B cell (primary cell): ENCODE data around the gene NFIB. TPM values are rescaled to one million over a fixed set of nuclear protein-coding genes. Genes with fewer than 3 reads are reported as not detected.

Experiments used
- ATAC-seq: fragments of 200-7000 bp; cut with Tn5 transposase; one replicate; pipeline ENCODE4 v1.10.0; 2021; ENCODE audit warnings: low read depth, mild to moderate bottlenecking, moderate number of reproducible peaks, moderate library complexity
- CTCF ChIA-PET: fragments of 350-600 bp; sonication (Branson Sonifier 250); formaldehyde crosslinking; loops from one replicate; lab custom pipeline; 2021; ENCODE audit warnings: antibody characterized with exemption, inconsistent platforms; lab: Charles Lee
- POLR2A ChIA-PET: fragments of 350-600 bp; sonication (Branson Sonifier 250); formaldehyde crosslinking; loops from one replicate; lab custom pipeline; 2021; ENCODE audit warnings: antibody characterized with exemption; lab: Charles Lee
- DNase-seq: peaks from one replicate; pipeline ENCODE4 v3.0.0; 2013
- H2AFZ ChIP-seq: 2 replicates; pipeline ENCODE4 v1.6.1; 2012; ENCODE audit warnings: mild to moderate bottlenecking, low read depth, low read length; ENCODE audit not compliant: insufficient read depth, poor library complexity, severe bottlenecking
- H3K27ac ChIP-seq, 2 donors: 1 replicate in 1 of 2; 2 replicates in 1 of 2; pipeline ENCODE4 v1.5.1; 2012 to 2013; ENCODE audit warnings: low read length in 2 of 2, mild to moderate bottlenecking in 2 of 2, moderate library complexity in 1 of 2
- H3K27me3 ChIP-seq, 4 experiments: fragments of 200-600 bp in 1 of 4; sonication (generic) in 1 of 4; replicated peaks in 1 of 4; 1 replicate in 2 of 4; 2 replicates in 2 of 4; pipeline versions ENCODE4 v1.6.1 to v1.7.0; 2013 to 2016; ENCODE audit warnings: low read length in 3 of 4, mild to moderate bottlenecking in 2 of 4, mixed read lengths in 1 of 4, moderate library complexity in 1 of 4; ENCODE audit not compliant: insufficient read depth in 4 of 4, control insufficient read depth in 3 of 4; ENCODE audit errors: control extremely low read depth in 1 of 4
- H3K36me3 ChIP-seq, 2 experiments: replicated peaks in 1 of 2; 1 replicate in 1 of 2; 2 replicates in 1 of 2; pipeline versions ENCODE4 v1.6.1 to v1.7.1; 2013; ENCODE audit warnings: low read length in 1 of 2; ENCODE audit not compliant: insufficient read depth in 2 of 2, control insufficient read depth in 1 of 2; ENCODE audit errors: control extremely low read depth in 1 of 2, extremely low read depth in 1 of 2
- H3K4me1 ChIP-seq, 2 donors: fragments of 200-600 bp in 1 of 2; sonication (generic) in 1 of 2; 1 replicate in 1 of 2; 2 replicates in 1 of 2; pipeline versions ENCODE4 v1.5.1 to v1.6.1; 2013 to 2017; ENCODE audit warnings: low read length in 2 of 2; ENCODE audit not compliant: control insufficient read depth in 2 of 2, insufficient read depth in 2 of 2
- H3K4me2 ChIP-seq: replicated peaks from 2 replicates; pipeline ENCODE3; 2012; ENCODE audit warnings: mild to moderate bottlenecking, low read depth, low read length; ENCODE audit not compliant: poor library complexity, severe bottlenecking
- H3K4me3 ChIP-seq, 5 experiments: fragments of 200-600 bp in 1 of 5; sonication (generic) in 1 of 5; 1 replicate in 3 of 5; 2 replicates in 2 of 5; pipeline versions ENCODE4 v1.5.1 to v1.7.0; 2011 to 2016; ENCODE audit warnings: low read length in 4 of 5, mild to moderate bottlenecking in 4 of 5, low read depth in 2 of 5, control low read depth in 1 of 5, moderate library complexity in 1 of 5; ENCODE audit not compliant: insufficient read depth in 1 of 5; ENCODE audit errors: control extremely low read depth in 1 of 5, extremely low read depth in 1 of 5
- H3K79me2 ChIP-seq: fragments of 200-600 bp; sonication (generic); one replicate; pipeline ENCODE4 v1.6.0; 2016; ENCODE audit warnings: low read length; ENCODE audit not compliant: control insufficient read depth, insufficient read depth
- H3K9ac ChIP-seq: fragments of 200-600 bp; sonication (generic); 2 replicates; pipeline ENCODE4 v1.6.1; 2017; ENCODE audit warnings: mild to moderate bottlenecking, low read length, moderate library complexity
- H3K9me3 ChIP-seq, 3 donors: one replicate each; pipeline versions ENCODE4 v1.6.1 to v1.7.1; 2013; ENCODE audit warnings: low read length in 2 of 3; ENCODE audit not compliant: control insufficient read depth in 2 of 3, insufficient read depth in 1 of 3; ENCODE audit errors: control extremely low read depth in 1 of 3
- H4K20me1 ChIP-seq: 2 replicates; pipeline ENCODE4 v1.6.0; 2012; ENCODE audit warnings: mild to moderate bottlenecking, low read length; ENCODE audit not compliant: insufficient read depth, control insufficient read depth, poor library complexity, severe bottlenecking
- H3K27ac Mint-ChIP-seq: one replicate; pipeline ENCODE4 v1.8.0; 2021; ENCODE audit warnings: mixed read lengths
- H3K27me3 Mint-ChIP-seq: one replicate; pipeline ENCODE4 v1.8.0; 2021; ENCODE audit warnings: mixed read lengths
- H3K4me1 Mint-ChIP-seq: one replicate; pipeline ENCODE4 v1.8.0; 2021; ENCODE audit warnings: mixed read lengths
- H3K4me3 Mint-ChIP-seq: one replicate; pipeline ENCODE4 v1.8.0; 2021; ENCODE audit warnings: mixed read lengths
- H3K9me3 Mint-ChIP-seq: one replicate; pipeline ENCODE4 v1.8.0; 2022; ENCODE audit warnings: mixed read lengths; ENCODE audit not compliant: insufficient read depth
- EZH2 ChIP-seq: IDR thresholded peaks from 2 replicates; pipeline ENCODE4 v1.6.1; 2012; ENCODE audit warnings: borderline replicate concordance, low read depth, mild to moderate bottlenecking, moderate library complexity, low read length; ENCODE audit not compliant: insufficient read depth, poor library complexity, severe bottlenecking
- WGBS: methylation state at CpG from one replicate; pipeline ENCODE4 v1.1.5; 2013; ENCODE audit warnings: missing lambda C conversion rate; ENCODE audit not compliant: insufficient coverage; 5-methylcytosine and 5-hydroxymethylcytosine counted together
- intact Hi-C: fragments of 100-400 bp; cut with micrococcal nuclease; formaldehyde crosslinking; loops from one replicate; pipeline ENCODE4 v1.10.0; 2022
- polyA plus RNA-seq: library from polyadenylated mRNA; depleted of rRNA; stranded (reverse); fragments of >200 nt; gene quantifications from 2 replicates; pipeline ENCODE4 v1.2.3, GENCODE V29; 2012
- total RNA-seq, 2 donors: library from RNA; stranded (reverse); fragments of 120-200 nt in 1 of 2; gene quantifications; 1 replicate in 1 of 2; 2 replicates in 1 of 2; pipeline versions ENCODE4 v1.2.3 to v1.2.4, GENCODE V29; 2013 to 2022
- TF ChIP-seq, protein P1 (sequence below): fragments of 200-600 bp; IDR thresholded peaks from one replicate; pipeline ENCODE4 v1.8.0; 2022; ENCODE audit warnings: antibody characterized with exemption, mild to moderate bottlenecking

NFIB gene
- total and polyA plus RNA-seq, 2 donors (not counting 1 experiment from before 2014, with no cell fraction given), result not detected

DNA sequence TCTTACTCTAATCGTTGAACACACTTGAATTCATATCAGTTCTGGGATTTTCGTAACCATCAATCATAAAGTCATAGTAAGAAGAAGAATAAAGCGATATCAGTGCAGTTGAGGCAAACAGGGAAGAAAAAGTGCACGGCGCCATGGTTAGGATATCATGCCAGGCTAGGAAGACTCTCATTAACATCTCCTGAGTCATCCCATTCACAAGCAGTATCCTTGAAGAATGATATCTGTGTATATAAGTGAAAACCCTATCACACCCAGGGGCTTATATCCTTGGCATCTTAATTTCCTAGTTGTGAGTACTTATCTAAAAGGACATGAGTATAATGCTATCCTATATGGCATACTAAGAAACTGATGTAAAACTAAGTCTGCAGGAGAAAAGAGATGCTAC, 38.6 kb downstream of the NFIB start:
- DNase-seq (no peak), ATAC-seq (no peak)
- CTCF ChIA-PET, result no interaction called here
- no peak overlapping the region for H3K9ac ChIP-seq
- H3K4me1 ChIP-seq, result no peaks in the 10 kb centered on the region
- Mint-ChIP-seq H3K4me1 (no peaks in the 10 kb centered on the region), H3K27me3 (peaks cover 29% of the 10 kb centered on the region), H3K9me3 (no peaks in the 10 kb centered on the region), H3K4me3 (no peak overlapping the region), H3K27ac (no peak overlapping the region)
- no CpG with 5 or more reads among the region's 5 CpGs for WGBS
- H3K9me3 ChIP-seq, result no peaks in the 10 kb centered on the region
- TF ChIP-seq, protein P1, sequence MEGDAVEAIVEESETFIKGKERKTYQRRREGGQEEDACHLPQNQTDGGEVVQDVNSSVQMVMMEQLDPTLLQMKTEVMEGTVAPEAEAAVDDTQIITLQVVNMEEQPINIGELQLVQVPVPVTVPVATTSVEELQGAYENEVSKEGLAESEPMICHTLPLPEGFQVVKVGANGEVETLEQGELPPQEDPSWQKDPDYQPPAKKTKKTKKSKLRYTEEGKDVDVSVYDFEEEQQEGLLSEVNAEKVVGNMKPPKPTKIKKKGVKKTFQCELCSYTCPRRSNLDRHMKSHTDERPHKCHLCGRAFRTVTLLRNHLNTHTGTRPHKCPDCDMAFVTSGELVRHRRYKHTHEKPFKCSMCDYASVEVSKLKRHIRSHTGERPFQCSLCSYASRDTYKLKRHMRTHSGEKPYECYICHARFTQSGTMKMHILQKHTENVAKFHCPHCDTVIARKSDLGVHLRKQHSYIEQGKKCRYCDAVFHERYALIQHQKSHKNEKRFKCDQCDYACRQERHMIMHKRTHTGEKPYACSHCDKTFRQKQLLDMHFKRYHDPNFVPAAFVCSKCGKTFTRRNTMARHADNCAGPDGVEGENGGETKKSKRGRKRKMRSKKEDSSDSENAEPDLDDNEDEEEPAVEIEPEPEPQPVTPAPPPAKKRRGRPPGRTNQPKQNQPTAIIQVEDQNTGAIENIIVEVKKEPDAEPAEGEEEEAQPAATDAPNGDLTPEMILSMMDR, result no peak
- no peak for TF ChIP-seq EZH2
- no peak overlapping the region for H3K27ac ChIP-seq
- no peak overlapping the region for H2AFZ ChIP-seq
- intact Hi-C loops, result no loop called here
- H3K4me2 ChIP-seq, result no peak overlapping the region
- no peaks in the 10 kb centered on the region for H4K20me1 ChIP-seq
- no peak overlapping the region for H3K4me3 ChIP-seq
- POLR2A ChIA-PET, result no interaction called here
- no peaks in the 10 kb centered on the region for H3K79me2 ChIP-seq
- no peaks in the 10 kb centered on the region for H3K27me3 ChIP-seq
- H3K36me3 ChIP-seq, result no peaks in the 10 kb centered on the region

- ChIA-PET CTCF (no interaction called here), POLR2A (no interaction called here)
- Mint-ChIP-seq H3K4me1 (no peaks in the 10 kb centered on the region), H3K9me3 (no peaks in the 10 kb centered on the region), H3K27me3 (peaks cover 26% of the 10 kb centered on the region), H3K27ac (no peak overlapping the region), H3K4me3 (no peak overlapping the region)
- Histone ChIP-seq H3K4me2 (no peak overlapping the region), H3K27ac (no peak overlapping the region), H3K27me3 (no peaks in the 10 kb centered on the region), H3K4me1 (no peaks in the 10 kb centered on the region), H2AFZ (no peak overlapping the region), H3K4me3 (no peak overlapping the region), H3K9me3 (no peaks in the 10 kb centered on the region), H3K9ac (no peak overlapping the region), H3K79me2 (no peaks in the 10 kb centered on the region), H3K36me3 (no peaks in the 10 kb centered on the region), H4K20me1 (no peaks in the 10 kb centered on the region)
- intact Hi-C loops, result no loop called here
- TF ChIP-seq, protein P1, result no peak
- TF ChIP-seq EZH2, result no peak
- DNase-seq, result no peak
- ATAC-seq, result no peak
- WGBS, result 0% methylated on average over 3 of the region's 4 CpGs
These were observed 40.2 kb downstream of the NFIB start for GRCh38 chr9:14273696-14274121.
